HG02943 (cell line): ENCODE results near the gene DDI1.
"Not testable (repeated sequence)": the region's sequence is repeated elsewhere in the genome, so short reads cannot be mapped to it uniquely, and the experiment has no call there.

ENCODE experiments used
- ATAC-seq: cut with Tn5 transposase; IDR thresholded peaks from one replicate; pipeline ENCODE4 v1.9.1; 2021; ENCODE audit warnings: mild to moderate bottlenecking, low read depth, moderate library complexity; ENCODE audit not compliant: unreplicated experiment

Gene DDI1

DNA sequence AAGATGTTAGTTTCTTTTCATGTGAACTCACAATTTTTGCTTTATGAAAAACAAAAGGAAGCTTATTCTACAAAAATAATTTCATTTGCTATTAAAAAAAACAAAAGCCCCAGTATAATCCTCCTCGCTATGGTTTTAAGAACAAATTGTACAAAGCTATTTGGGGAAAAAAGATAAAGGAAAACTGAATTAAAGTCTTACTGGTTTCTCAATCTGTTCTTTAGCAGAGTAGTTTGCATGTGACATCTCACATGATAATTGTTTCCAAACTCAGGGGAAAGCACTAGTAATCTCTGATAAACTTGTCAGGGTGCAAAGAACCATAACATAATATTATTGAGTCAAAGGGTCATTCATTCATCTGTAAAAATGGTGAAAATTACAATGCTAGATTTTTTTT is 2.9 kb upstream of the DDI1 start:
- no peak for ATAC-seq

DNA sequence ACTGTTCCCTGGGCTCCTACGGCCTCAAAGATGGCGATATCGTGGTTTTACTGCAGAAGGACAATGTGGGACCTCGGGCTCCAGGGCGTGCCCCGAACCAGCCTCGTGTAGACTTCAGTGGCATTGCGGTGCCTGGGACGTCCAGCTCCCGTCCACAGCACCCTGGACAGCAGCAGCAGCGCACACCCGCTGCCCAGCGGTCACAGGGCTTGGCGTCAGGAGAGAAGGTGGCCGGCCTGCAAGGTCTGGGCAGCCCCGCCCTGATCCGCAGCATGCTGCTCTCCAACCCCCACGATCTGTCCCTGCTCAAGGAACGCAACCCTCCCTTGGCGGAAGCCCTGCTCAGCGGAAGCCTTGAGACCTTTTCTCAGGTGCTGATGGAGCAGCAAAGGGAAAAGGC is 555 bp downstream of the DDI1 start:
- ATAC-seq: no peak

DNA sequence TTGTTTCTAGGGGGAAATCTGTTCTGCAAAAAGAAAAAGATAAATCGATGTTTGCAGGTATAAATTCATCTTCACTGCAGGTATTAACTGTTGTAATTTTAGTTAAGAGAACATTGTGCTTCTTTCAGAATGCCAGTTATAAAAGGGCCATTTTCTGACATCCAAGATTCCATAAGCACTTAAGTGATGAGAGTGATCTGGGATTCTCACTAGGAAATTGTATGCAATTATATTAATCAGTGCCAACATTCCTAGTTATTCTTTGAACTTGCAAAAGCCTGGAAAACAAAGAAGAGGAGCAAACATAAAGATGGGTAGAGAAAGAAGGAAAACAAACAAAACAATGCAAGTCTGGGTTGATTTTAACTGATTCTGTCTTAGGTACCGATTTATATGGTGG is 5.4 kb downstream of the DDI1 start:
- no peak for ATAC-seq

GRCh38 chr11:104043142-104043541 is 6.7 kb downstream of the DDI1 start:
- no peak for ATAC-seq

DNA sequence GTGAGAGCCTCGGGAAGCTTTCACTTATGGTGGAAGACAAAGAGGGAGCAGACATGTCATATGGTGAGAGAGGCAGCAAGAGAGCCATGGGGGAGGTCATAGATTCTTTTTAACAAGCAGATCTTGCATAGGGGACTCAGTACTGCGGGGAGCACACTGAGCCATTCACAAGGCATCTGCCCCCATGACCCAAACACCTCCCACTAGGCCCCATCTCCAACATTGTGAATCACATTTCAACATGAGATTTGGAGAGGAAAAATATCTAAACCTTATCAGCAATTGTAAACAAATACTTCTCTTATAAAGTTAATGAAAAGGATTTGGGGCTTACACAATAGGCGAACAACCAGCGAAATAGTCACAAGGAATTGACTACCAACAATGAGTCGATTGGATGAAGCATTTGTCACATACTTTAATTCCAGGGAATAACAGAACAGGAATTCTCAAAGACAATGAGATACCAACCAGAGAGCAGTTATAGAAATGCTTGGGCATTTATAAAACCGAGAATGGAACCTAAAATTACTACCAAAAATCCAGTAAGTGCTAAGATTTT is 7.3 kb downstream of the DDI1 start:
- ATAC-seq: no peak

- no peak for ATAC-seq
Measured at GRCh38 chr11:104046331-104046730, 9.9 kb downstream of the DDI1 start.

DNA sequence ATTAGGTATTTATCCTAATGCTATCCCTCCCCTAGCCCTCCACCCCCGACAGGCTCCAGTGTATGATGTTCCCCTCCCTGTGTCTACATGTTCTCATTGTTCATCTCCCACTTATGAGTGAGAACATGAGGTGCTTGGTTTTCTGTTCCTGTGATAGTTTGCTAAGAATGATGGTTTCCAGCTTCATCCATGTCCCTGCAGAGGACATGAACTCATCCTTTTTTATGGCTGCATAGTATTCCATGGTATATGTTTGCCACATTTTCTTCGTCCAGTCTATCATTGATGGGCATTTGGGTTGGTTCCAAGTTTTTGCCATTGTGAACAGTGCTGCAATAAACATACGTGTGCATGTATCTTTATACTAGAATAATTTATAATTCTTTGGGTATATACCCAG is 10.4 kb downstream of the DDI1 start:
- not testable (repeated sequence) for ATAC-seq

DNA sequence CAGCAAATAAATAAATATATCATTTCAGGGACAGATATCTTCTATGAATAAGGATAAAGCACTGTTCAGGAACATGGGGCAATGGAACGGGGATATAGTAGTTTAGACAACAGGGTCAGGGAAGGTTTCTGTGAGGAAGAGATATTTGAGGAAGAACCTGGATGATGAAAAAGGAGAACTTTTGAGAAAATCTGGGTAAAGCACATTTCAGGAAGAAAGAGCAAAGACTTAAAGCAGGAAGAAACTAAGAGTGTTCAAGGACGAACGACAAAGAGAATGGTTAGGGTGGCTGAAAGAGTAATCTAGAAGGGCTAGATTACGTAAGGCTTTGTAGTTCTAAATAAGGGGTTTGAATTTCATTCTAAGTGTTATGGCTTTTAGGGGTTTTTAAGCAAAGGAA is 12.7 kb downstream of the DDI1 start:
- ATAC-seq: no peak

DNA sequence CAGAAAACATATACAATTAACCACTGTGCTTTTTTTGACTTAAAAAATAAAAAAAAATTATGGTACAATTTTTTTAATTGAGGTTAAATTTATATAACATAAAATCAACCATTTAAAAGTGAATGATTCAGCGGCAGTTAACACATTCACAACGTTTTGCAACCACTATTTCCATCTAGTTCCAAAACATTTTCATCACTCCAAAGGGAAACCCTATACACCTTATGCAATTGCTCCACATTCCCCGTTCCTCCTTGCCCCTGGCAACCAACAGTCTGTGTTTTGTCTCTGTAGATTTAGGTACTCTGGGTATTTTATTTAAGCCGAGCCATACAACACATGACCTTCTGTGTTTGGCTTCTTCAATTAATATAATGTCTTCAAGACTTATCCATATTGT is 15.3 kb downstream of the DDI1 start:
- ATAC-seq: no peak

DNA sequence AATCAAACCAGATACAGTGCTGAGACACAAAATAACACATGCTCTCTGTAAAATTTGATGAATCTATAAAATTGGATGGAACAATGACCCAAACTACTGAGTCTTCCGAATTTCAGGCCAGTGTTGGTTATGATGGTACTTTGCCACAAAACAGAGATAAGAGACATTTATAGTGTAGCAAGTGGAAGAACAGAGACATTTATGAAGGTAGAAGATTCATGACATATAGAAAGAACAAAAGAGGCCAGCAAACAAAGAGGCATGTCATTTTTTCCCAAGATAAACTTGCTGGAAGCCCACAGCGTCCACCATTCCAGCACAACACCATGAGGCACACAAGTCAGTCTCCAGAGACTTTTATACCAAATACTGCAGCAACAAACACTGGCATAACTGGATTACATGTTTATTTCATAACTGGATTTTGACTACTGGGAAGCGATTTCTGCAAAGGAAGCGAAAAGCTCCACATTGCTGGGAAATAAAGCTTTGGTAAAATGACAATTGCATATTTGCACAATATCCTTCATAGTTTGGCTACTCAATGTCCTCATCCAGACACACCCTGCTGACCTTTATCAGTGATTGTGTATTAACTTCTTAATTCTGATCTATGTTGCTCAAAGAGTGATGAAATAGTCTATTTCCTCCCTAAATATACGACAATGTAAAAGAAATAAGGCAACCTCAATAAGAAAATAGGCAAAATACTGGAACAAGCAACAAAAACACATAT is 17.5 kb downstream of the DDI1 start:
- no peak for ATAC-seq

DNA sequence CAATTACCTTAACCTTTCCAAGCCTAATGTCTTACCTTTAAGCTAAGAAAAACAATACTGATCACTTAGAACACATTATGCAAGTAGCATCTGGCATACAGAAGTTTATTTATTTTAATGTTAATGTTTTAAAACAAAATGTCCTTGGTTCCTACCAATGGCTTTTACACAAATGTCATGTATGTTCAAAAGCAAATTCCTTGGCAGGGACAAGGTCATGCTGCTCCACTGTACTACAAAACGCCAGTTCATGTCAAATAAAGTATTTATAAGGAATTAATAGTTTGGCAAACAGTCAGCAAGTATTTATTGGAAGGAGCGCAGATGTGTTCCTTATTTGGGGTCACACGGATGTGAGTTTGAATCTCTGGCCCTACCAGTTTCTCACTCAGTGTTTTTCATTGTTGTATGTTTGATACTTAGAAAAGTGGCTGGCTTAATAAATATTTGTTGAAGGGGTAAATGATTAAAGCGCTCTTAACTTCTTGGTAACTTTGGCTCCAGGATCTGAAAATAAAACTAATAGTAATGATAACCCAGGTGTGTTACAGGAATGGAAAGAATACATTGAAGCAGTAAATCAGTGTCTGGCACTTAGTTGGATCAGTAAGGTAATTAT is 18.6 kb downstream of the DDI1 start:
- no peak for ATAC-seq

- ATAC-seq: no peak
Measured at GRCh38 chr11:104055596-104055995, 19.2 kb downstream of the DDI1 start.

DNA sequence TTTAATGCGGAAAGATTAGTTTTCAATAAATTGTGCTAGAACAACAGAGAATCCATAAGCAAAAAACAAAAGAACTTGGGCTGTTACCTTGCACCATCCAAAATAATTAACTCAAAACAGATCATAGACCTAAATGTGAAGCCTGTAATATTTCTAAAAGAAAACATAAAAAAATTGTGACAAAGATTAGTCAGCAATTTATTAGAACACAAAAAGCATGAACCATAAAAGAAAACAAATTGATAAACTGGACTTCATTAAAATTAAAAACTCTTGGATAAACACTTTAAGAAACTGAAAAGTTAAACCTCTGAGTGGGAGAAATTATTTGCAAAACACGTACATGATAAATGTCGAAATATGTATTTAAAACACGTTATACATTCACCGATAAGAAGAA is 21.5 kb downstream of the DDI1 start:
- ATAC-seq: no peak

DNA sequence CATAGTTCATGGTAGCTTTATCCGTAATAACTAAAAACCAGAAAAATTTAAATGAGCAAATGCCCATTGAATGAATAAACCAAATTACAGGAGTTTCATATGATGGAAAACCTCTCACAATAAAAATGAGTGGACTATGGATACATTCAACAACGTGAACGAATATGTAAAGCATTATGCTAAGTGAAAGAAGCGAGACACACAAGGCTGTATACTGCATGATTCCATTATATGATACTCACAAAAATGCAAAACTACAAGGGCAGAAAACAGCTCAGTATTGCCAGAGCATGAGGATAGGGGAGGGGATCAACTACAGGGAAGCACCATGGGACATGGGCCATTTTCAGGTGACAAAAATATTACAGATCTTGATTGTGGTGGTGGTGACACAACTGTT is 22.2 kb downstream of the DDI1 start:
- ATAC-seq: no peak

- ATAC-seq: no peak
Measured at GRCh38 chr11:104060004-104060794, 23.8 kb downstream of the DDI1 start.

GRCh38 chr11:104060820-104061219 is 24.4 kb downstream of the DDI1 start:
- no peak for ATAC-seq

GRCh38 chr11:104061853-104062521 is 25.5 kb downstream of the DDI1 start:
- ATAC-seq: no peak

- no peak for ATAC-seq
Measured at GRCh38 chr11:104064034-104064630, 27.7 kb downstream of the DDI1 start.

GRCh38 chr11:104067534-104067933 is 31.1 kb downstream of the DDI1 start:
- ATAC-seq: no peak

- ATAC-seq: no peak
Measured at GRCh38 chr11:104073950-104074705, 37.7 kb downstream of the DDI1 start.
